GM19099 (cell line): ENCODE measurements around the gene MEOX2.

ENCODE experiments used
- POLR2A ChIP-seq: IDR thresholded peaks from 3 replicates; pipeline ENCODE4 v1.6.1; 2011; ENCODE audit warnings: low read depth; ENCODE audit not compliant: insufficient read length; ENCODE audit errors: extremely low read depth

Gene MEOX2

DNA sequence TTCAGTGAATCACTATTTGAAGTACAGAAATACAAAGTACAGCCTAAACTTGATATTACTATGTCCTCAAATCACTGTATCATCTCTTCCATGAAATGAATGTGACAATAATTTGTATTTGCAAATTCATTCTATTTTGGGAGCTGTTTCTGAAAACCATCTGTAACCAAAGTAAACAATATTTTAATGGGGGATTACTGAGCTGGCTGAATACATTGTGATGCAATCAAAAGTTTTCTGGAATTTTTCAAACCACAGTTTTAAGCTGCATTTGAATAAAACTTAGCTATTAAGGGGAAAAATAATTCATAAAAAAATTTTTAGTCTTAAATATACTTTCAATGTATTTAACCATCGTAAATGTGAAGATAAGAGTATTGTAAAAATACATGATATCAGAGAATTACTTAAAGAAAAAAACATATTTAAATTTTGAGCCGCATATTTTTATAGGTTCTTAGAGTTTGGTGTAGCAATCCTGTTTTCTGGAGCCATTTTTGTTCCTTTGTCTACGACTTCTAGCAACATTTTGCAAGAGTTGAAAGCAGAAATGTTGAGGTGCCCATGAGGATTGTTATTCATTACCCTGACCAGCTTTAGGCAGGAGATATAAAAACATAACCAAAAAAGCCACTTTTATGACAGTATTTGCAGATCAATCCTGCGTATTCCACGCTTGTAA is 78.8 kb downstream of the MEOX2 start:
- TF ChIP-seq POLR2A: no peak

- no peak for TF ChIP-seq POLR2A
Measured at GRCh38 chr7:15606561-15606960, 79.9 kb downstream of the MEOX2 start.

GRCh38 chr7:15604166-15604565 is 82.3 kb downstream of the MEOX2 start:
- no peak for TF ChIP-seq POLR2A

DNA sequence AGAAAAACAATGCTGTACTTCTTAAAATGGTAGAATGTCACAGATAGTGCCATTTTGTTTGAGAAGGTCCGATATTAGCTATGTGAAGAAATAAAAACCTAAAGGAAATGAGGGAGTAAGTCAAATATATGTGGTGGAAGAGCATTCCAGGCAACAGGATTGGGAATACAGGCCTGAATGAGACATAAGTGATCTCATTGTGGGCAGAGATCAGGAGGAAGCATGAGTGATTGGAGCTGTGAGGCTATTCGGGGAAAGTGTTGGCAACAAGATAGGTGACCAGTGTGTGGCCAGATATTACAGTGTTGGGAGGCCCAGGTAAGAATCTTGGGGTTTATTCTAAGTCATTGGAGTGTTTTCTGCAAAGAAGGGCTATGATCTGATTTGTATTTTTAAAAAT is 83.4 kb downstream of the MEOX2 start:
- no peak for TF ChIP-seq POLR2A

- TF ChIP-seq POLR2A: no peak
Measured at GRCh38 chr7:15602236-15602635, 84.2 kb downstream of the MEOX2 start.

- TF ChIP-seq POLR2A: no peak
Measured at GRCh38 chr7:15601175-15601574, 85.3 kb downstream of the MEOX2 start.

- TF ChIP-seq POLR2A: no peak
Measured at GRCh38 chr7:15600298-15600697, 86.2 kb downstream of the MEOX2 start.

DNA sequence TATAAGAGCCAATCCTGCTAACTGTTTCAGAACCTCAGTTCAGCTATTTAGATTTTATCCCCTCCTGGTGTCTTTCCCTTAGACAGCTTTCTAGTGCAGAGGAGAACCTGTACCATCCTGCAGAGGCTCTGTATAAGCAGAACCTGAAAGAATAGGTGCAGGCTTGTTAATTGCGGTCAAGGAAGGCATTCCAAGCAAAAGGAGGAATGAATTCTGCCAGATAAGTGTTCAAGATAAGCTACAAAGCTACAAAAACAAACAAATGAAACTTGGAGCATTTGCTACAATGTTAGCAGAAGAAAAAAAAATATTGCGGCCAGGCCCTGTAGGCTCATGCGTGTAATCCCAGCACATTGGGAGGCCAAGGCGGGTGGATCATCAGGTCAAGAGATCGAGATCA is 92.0 kb downstream of the MEOX2 start:
- no peak for TF ChIP-seq POLR2A

- no peak for TF ChIP-seq POLR2A
Measured at GRCh38 chr7:15593382-15593781, 93.1 kb downstream of the MEOX2 start.

- no peak for TF ChIP-seq POLR2A
Measured at GRCh38 chr7:15586266-15586665, 100.2 kb downstream of the MEOX2 start.

GRCh38 chr7:15584575-15584974 is 101.9 kb downstream of the MEOX2 start:
- no peak for TF ChIP-seq POLR2A

DNA sequence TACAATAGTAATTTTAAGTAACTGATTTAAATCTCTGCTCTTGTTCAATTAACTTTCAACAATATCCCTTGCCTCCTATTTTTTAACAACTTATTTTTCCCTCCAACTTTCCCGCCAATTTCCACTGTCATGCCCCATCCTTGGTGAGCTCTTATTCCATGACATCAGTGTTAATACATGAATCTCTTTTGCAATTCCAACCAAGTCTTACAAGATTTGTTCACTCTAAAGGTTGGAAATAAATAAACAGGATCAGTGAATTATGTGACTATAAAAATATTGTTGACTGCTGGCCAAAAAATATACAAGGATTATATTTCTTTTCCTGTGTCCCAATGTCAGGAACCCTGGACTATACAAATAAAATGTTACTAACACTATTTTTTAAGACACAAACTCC is 103.7 kb downstream of the MEOX2 start:
- no peak for TF ChIP-seq POLR2A

DNA sequence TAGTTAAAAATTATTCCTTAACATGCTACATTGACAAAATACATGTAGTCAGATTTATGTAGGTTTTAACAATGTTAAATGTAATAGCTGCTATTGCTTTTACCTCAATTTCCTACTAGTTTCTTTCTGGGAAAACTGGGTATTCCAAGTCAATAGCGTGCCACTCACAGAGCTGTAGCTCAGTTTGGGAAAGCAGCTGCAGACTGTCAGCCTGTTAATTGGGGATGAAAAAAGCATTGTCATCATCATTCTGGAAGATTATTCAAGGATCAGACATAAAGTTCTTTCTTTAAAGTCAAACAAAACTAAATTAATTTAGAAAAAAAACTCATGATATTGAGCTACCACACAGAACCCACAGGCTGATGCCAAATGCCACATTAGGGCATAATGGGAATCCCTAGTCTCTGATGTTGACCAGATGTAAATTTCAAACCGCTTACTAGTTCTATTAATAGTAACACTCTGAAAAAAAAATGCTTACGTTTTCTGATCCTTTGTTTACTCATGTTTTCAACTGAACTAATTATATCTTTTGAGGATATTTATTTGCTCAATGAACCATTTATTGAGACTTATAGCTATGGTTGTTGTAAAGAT is 105.0 kb downstream of the MEOX2 start:
- TF ChIP-seq POLR2A: no peak

DNA sequence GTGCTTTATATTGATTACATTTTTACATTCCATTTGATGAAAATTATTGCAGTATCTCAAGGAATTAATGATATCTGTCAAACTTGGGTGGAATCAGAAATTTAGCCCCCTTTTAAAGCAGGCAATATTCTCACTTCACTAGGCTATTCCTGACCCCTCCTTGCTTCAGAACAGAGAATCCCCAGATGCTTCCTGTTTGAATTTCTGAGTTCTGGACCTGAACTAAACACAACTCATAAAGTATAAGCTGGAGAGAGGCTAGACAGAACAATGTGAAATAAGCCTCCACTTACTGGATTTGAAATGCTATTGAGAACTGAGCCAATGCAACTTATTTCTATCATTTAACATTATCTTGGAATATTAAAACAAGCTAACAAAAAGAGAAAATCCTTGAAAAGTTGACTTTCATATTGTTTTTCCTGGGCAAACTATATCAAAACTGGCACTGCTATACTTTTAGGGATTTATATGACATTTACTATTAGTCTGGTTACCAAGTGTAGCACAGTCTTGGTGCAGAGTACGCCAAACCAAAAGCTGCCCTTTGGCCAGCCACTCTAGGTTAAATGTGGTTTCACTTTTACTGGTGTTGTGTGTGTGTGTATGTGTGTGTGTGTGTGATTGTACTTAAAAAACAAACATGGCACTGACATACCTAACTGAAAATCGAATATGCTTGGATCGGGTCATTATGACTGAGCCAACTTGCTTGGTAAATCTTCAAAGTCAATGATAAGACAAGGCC is 105.7 kb downstream of the MEOX2 start:
- TF ChIP-seq POLR2A: no peak

DNA sequence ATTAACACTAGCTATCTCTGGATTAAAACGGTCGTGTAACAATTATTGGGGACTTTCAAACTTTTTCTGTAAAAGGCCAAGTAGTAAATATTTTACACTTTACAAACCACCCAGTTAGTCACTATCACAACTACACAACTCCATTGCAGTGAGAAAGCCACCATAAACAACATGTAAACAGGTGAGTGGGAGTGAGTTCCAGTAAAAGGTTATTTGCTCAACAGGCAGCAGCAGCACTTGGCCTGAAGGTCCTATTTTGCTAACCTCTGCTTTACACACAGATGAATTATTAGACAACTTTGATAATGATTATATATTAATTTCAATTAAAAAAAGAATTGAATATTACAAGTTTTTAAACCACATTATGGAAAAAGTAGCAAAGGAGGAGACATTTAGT is 108.9 kb downstream of the MEOX2 start:
- no peak for TF ChIP-seq POLR2A

DNA sequence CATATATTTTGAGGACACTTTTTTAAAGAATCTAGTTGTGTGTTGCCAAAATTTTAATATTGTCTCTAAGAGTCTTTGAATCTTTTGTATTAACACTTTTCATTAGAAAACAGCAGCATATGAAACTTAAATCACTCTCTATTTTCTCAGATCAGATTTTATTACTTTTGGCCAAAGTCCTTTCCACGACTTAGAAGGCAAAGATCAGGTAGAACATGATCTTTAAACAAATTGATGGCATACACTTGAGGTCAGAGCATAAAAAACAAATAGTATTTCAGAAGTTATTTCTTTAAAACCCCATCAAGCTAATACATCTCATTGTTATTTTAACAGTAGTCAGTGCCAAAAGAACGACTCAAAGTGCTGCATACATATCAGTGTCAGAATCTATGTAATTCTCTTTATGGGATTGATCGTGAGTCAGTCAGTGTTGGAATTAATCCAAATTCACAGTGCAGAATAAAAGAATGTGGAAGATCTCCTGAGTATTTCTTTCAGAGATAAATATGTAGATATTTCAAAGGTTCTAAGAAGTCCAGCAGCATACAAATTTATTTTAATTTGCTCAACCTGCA is 115.1 kb downstream of the MEOX2 start:
- no peak for TF ChIP-seq POLR2A

GRCh38 chr7:15567652-15568051 is 118.8 kb downstream of the MEOX2 start:
- TF ChIP-seq POLR2A: no peak

- no peak for TF ChIP-seq POLR2A
Measured at GRCh38 chr7:15567036-15567435, 119.4 kb downstream of the MEOX2 start.
